PC-3 (cell line): Measurements from ENCODE around the gene ROR1.

Experiments
- CTCF ChIP-seq: fragments of 300-600 bp; sonication (generic); conservative IDR thresholded peaks from 2 replicates; pipeline ENCODE4 v1.5.1; 2017; ENCODE audit warnings: antibody characterized with exemption, low read depth, mild to moderate bottlenecking, low read length
- EZH2phosphoT487 ChIP-seq: fragments of 300-600 bp; sonication (generic); IDR thresholded peaks from 2 replicates; pipeline ENCODE4 v1.6.1; 2018; ENCODE audit warnings: mild to moderate bottlenecking, antibody characterized with exemption, low read length, borderline replicate concordance

GRCh38 chr1:63884486-63884885 lies 110.7 kb downstream of the ROR1 start:
- no peak for TF ChIP-seq CTCF
- TF ChIP-seq EZH2phosphoT487 = no peak
